ENCODE measurements around the gene DPP10. TPM values are rescaled to one million over a fixed set of nuclear protein-coding genes. Genes with fewer than 3 reads are reported as not detected.

DPP10 gene
- total RNA-seq, 1 experiment from 2014 or later, result not detected

DNA sequence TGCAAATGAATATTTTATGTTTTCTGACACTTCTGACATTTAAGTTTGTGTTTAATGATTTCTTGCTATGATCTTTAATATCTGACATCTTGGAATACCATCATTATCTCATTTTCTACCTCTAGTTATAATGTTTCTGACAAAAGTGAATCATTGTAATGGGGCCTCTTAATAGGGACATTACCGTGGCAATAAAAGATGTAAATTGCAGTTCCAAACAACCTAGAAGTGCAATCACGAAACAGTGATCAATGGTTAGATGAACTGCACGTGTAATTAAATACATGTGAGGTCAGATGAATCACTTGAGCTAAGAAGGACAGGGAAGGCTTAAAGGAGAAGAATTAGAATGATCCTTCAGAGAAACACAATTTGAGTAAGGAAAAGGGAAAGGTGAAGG lies 1078.3 kb downstream of the DPP10 start:
- BruUV-seq (replicated peaks), result no TSS peak
- ChIA-PET CTCF (no interaction called here), POLR2A (no interaction called here)
- no peaks in the 10 kb centered on the region for H3K36me3 Mint-ChIP-seq (ENCODE audit: insufficient read depth, unreplicated experiment)
- H3K9me3 Mint-ChIP-seq (ENCODE audit: unreplicated experiment), result peaks cover 14% of the 10 kb centered on the region
- intact Hi-C loops (cut with micrococcal nuclease), result no loop called here
- TF ChIP-seq, protein P1, sequence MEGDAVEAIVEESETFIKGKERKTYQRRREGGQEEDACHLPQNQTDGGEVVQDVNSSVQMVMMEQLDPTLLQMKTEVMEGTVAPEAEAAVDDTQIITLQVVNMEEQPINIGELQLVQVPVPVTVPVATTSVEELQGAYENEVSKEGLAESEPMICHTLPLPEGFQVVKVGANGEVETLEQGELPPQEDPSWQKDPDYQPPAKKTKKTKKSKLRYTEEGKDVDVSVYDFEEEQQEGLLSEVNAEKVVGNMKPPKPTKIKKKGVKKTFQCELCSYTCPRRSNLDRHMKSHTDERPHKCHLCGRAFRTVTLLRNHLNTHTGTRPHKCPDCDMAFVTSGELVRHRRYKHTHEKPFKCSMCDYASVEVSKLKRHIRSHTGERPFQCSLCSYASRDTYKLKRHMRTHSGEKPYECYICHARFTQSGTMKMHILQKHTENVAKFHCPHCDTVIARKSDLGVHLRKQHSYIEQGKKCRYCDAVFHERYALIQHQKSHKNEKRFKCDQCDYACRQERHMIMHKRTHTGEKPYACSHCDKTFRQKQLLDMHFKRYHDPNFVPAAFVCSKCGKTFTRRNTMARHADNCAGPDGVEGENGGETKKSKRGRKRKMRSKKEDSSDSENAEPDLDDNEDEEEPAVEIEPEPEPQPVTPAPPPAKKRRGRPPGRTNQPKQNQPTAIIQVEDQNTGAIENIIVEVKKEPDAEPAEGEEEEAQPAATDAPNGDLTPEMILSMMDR (IDR thresholded peaks at IDR 0.05; ENCODE audit: unreplicated experiment), result no peak
- no peaks in the 10 kb centered on the region for H3K27me3 Mint-ChIP-seq (ENCODE audit: insufficient read depth, unreplicated experiment)
- no peak overlapping the region for H3K4me3 Mint-ChIP-seq (ENCODE audit: unreplicated experiment)
- H3K27ac Mint-ChIP-seq (ENCODE audit: low read depth, unreplicated experiment), result no peak overlapping the region
- H3K4me1 Mint-ChIP-seq (ENCODE audit: insufficient read depth, unreplicated experiment), result no peaks in the 10 kb centered on the region
- DNase-seq (ENCODE audit: unreplicated experiment), result no peak

DNA sequence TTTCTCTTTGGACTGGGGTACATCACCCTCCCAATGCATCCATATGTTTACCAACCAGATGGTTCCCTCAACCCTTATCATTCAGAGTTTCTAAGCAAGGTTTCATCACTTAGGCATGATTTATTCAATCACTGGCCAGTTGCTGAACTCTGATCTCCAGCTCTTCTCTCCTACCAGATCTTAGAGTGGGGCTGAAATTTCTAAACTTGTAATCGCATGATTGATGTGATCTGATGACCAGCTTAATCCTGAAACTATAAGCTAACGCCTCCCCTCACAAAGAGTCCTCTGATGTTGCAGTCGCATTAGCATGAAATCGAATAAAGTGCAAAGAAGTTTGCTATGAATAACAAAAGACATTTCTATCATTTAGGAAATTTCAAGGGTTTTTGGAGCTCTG lies 1082.0 kb downstream of the DPP10 start:
- H3K36me3 Mint-ChIP-seq (ENCODE audit: insufficient read depth, unreplicated experiment), result no peaks in the 10 kb centered on the region
- H3K27ac Mint-ChIP-seq (ENCODE audit: low read depth, unreplicated experiment), result no peak overlapping the region
- no peak overlapping the region for H3K4me3 Mint-ChIP-seq (ENCODE audit: unreplicated experiment)
- DNase-seq (ENCODE audit: unreplicated experiment), result no peak
- H3K9me3 Mint-ChIP-seq (ENCODE audit: unreplicated experiment), result peaks cover 14% of the 10 kb centered on the region
- no peaks in the 10 kb centered on the region for H3K4me1 Mint-ChIP-seq (ENCODE audit: insufficient read depth, unreplicated experiment)
- TF ChIP-seq, protein P1 (IDR thresholded peaks at IDR 0.05; ENCODE audit: unreplicated experiment), result no peak
- no peaks in the 10 kb centered on the region for H3K27me3 Mint-ChIP-seq (ENCODE audit: insufficient read depth, unreplicated experiment)
- ChIA-PET POLR2A (no interaction called here), CTCF (interaction anchor here (0.7 to 0.9 kb wide), 2 partner anchors 13 to 343 kb away, joined by 3 read pairs; no protein-coding TSS in a partner anchor)
- no TSS peak for BruUV-seq (replicated peaks)
- intact Hi-C loops (cut with micrococcal nuclease), result no loop called here

DNA sequence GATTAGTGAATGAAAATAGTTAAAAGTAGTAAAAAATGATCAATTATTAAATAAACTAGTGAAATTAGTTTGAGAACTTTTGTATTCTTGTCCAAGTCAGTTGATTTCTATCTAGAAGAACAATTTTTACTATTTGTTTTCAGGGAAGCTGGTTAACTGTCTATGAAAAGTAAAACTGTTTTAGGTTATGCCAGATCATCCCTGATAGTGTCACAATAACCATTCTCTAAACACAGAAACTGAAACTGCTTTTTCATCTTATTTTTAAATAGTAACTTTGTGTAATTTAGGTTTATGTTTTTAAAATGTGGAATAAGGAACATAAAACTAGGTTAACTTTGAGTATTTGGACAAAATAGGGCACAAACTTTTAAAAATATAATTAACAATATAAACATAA lies 1087.2 kb downstream of the DPP10 start:
- intact Hi-C loops (cut with micrococcal nuclease), result no loop called here
- no peak overlapping the region for H3K27ac Mint-ChIP-seq (ENCODE audit: low read depth, unreplicated experiment)
- BruUV-seq (replicated peaks), result no TSS peak
- no peaks in the 10 kb centered on the region for H3K36me3 Mint-ChIP-seq (ENCODE audit: insufficient read depth, unreplicated experiment)
- H3K4me1 Mint-ChIP-seq (ENCODE audit: insufficient read depth, unreplicated experiment), result no peaks in the 10 kb centered on the region
- DNase-seq (ENCODE audit: unreplicated experiment), result no peak
- ChIA-PET CTCF (no interaction called here), POLR2A (interaction anchor here (0.6 kb wide), 1 partner anchor 79 kb away, joined by 4 read pairs; no protein-coding TSS in a partner anchor)
- no peaks in the 10 kb centered on the region for H3K27me3 Mint-ChIP-seq (ENCODE audit: insufficient read depth, unreplicated experiment)
- TF ChIP-seq, protein P1 (IDR thresholded peaks at IDR 0.05; ENCODE audit: unreplicated experiment), result no peak
- no peak overlapping the region for H3K4me3 Mint-ChIP-seq (ENCODE audit: unreplicated experiment)
- H3K9me3 Mint-ChIP-seq (ENCODE audit: unreplicated experiment), result no peaks in the 10 kb centered on the region

DNA sequence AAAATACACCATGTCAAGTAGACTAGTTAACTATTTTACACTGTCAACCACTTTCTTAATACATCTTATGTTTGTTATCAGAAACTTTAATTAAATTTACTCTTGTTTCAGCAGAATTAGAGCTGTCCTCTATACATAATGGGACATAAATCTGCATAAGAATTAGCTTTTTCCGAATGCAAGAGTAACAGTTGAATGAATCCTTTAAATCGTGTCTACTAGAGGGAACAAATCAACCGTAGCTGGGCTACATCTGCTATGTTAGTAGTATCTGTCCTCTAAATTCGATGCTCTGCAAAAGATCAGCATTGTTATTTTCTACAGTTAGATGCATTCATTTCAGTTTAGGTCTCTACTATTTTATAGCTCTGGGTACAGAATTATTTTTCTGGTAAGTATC lies 1090.6 kb downstream of the DPP10 start:
- Mint-ChIP-seq H3K27ac (ENCODE audit: low read depth, unreplicated experiment) (no peak overlapping the region), H3K4me1 (ENCODE audit: insufficient read depth, unreplicated experiment) (no peaks in the 10 kb centered on the region), H3K4me3 (ENCODE audit: unreplicated experiment) (no peak overlapping the region), H3K27me3 (ENCODE audit: insufficient read depth, unreplicated experiment) (no peaks in the 10 kb centered on the region), H3K36me3 (ENCODE audit: insufficient read depth, unreplicated experiment) (no peaks in the 10 kb centered on the region), H3K9me3 (ENCODE audit: unreplicated experiment) (no peaks in the 10 kb centered on the region)
- TF ChIP-seq, protein P1 (IDR thresholded peaks at IDR 0.05; ENCODE audit: unreplicated experiment), result no peak
- BruUV-seq (replicated peaks), result no TSS peak
- intact Hi-C loops (cut with micrococcal nuclease), result no loop called here
- CTCF ChIA-PET, result no interaction called here
- DNase-seq (ENCODE audit: unreplicated experiment), result no peak
- POLR2A ChIA-PET, result no interaction called here

Data from MCF 10A (cell line).